Caco-2 (cell line): ENCODE data around the gene FAM174C. TPM values are rescaled to one million over a fixed set of nuclear protein-coding genes. Genes with fewer than 3 reads are reported as not detected.

Source experiments
- BruUV-seq: library from RNA; stranded (reverse); fragments of 400-500 nt; replicated peaks from 2 replicates; lab custom pipeline; 2021; lab: Mats Ljungman, UMichigan
- CTCF ChIA-PET: fragments of 300-600 bp; sonication (Branson Sonifier 250); formaldehyde crosslinking; loops from one replicate; lab custom pipeline; 2022; ENCODE audit warnings: antibody characterized with exemption; lab: Charles Lee
- POLR2A ChIA-PET: fragments of 300-600 bp; sonication (Branson Sonifier 250); formaldehyde crosslinking; loops from one replicate; lab custom pipeline; 2022; ENCODE audit warnings: antibody characterized with exemption; lab: Charles Lee
- DNase-seq, 2 experiments: peaks; one replicate each; pipeline versions ENCODE4 v3.0.0 to v3.0.0-alpha.2; 2020 to 2022
- H3K27me3 ChIP-seq: replicated peaks from 2 replicates; pipeline ENCODE4 v1.6.0; 2011; ENCODE audit warnings: low read length; ENCODE audit not compliant: control insufficient read depth, insufficient read depth
- H3K36me3 ChIP-seq: 2 replicates; pipeline ENCODE4 v1.5.1; 2011; ENCODE audit warnings: low read length; ENCODE audit not compliant: control insufficient read depth, insufficient read depth
- H3K4me1 ChIP-seq: fragments of 250-450 bp; sonication (Bioruptor Pico); 2 replicates; pipeline ENCODE4 v1.5.1; 2020; ENCODE audit warnings: mild to moderate bottlenecking
- H3K4me3 ChIP-seq: 2 replicates; pipeline ENCODE4 v1.5.1; 2011; ENCODE audit warnings: low read depth, mild to moderate bottlenecking, control low read depth, low read length
- H3K9me3 ChIP-seq: fragments of 250-450 bp; sonication (Bioruptor Pico); 2 replicates; pipeline ENCODE4 v1.5.1; 2020; ENCODE audit warnings: mild to moderate bottlenecking, moderate library complexity
- H3K27ac Mint-ChIP-seq: one replicate; pipeline ENCODE4 v1.8.0; 2022; ENCODE audit warnings: mixed read lengths; ENCODE audit not compliant: unreplicated experiment
- H3K27me3 Mint-ChIP-seq: one replicate; pipeline ENCODE4 v1.8.0; 2022; ENCODE audit warnings: mixed read lengths; ENCODE audit not compliant: insufficient read depth, unreplicated experiment
- H3K36me3 Mint-ChIP-seq: one replicate; pipeline ENCODE4 v1.8.0; 2022; ENCODE audit warnings: mild to moderate bottlenecking, mixed read lengths; ENCODE audit not compliant: insufficient read depth, unreplicated experiment
- H3K4me1 Mint-ChIP-seq: one replicate; pipeline ENCODE4 v1.8.0; 2022; ENCODE audit warnings: low read depth, mixed read lengths; ENCODE audit not compliant: unreplicated experiment
- H3K4me3 Mint-ChIP-seq: one replicate; pipeline ENCODE4 v1.8.0; 2022; ENCODE audit warnings: mild to moderate bottlenecking, moderate library complexity, mixed read lengths; ENCODE audit not compliant: unreplicated experiment
- H3K9me3 Mint-ChIP-seq: one replicate; pipeline ENCODE4 v1.8.0; 2022; ENCODE audit warnings: mixed read lengths; ENCODE audit not compliant: unreplicated experiment
- intact Hi-C: fragments of 100-400 bp; cut with micrococcal nuclease; formaldehyde crosslinking; loops from one replicate; pipeline ENCODE4 v1.10.0; 2022; ENCODE audit not compliant: unreplicated experiment
- total RNA-seq: library from RNA; stranded (reverse); gene quantifications from 2 replicates; pipeline ENCODE4 v1.2.3, GENCODE V29; 2022
- TF ChIP-seq, protein P1 (sequence below), 2 experiments: fragments of 200-600 bp in 1 of 2; IDR thresholded peaks; 1 replicate in 1 of 2; 2 replicates in 1 of 2; pipeline versions ENCODE4 v1.5.1 to v1.8.0; 2011 to 2022; ENCODE audit warnings: antibody characterized with exemption in 1 of 2, control low read depth in 1 of 2, inconsistent platforms in 1 of 2, low read depth in 1 of 2, low read length in 1 of 2, mild to moderate bottlenecking in 1 of 2, moderate library complexity in 1 of 2; ENCODE audit not compliant: insufficient read depth in 1 of 2, severe bottlenecking in 1 of 2, unreplicated experiment in 1 of 2

FAM174C gene
- total RNA-seq, 1 experiment from 2014 or later, result 51.0 TPM

- Mint-ChIP-seq H3K27ac (peak within 1 kb of the TSS; percentile 94), H3K4me3 (peak within 1 kb of the TSS; percentile 89), H3K9me3 (no peaks in the 10 kb centered on the region), H3K27me3 (no peaks in the 10 kb centered on the region), H3K36me3 (peaks cover 78% of the 10 kb centered on the region), H3K4me1 (peaks cover 29% of the 10 kb centered on the region)
- intact Hi-C loops, result loop anchor here (1.0 kb wide), 3 partner anchors 10 to 25 kb away; no protein-coding TSS in a partner anchor
- peak; percentile 99 for DNase-seq
- H3K4me3 ChIP-seq, result peak within 1 kb of the TSS; percentile 82
- H3K36me3 ChIP-seq, result 0 out of 2 replicates have a peak, but pooled peaks cover 2% of the 10 kb centered on the region
- TF ChIP-seq, protein P1, sequence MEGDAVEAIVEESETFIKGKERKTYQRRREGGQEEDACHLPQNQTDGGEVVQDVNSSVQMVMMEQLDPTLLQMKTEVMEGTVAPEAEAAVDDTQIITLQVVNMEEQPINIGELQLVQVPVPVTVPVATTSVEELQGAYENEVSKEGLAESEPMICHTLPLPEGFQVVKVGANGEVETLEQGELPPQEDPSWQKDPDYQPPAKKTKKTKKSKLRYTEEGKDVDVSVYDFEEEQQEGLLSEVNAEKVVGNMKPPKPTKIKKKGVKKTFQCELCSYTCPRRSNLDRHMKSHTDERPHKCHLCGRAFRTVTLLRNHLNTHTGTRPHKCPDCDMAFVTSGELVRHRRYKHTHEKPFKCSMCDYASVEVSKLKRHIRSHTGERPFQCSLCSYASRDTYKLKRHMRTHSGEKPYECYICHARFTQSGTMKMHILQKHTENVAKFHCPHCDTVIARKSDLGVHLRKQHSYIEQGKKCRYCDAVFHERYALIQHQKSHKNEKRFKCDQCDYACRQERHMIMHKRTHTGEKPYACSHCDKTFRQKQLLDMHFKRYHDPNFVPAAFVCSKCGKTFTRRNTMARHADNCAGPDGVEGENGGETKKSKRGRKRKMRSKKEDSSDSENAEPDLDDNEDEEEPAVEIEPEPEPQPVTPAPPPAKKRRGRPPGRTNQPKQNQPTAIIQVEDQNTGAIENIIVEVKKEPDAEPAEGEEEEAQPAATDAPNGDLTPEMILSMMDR (IDR thresholded peaks at IDR 0.05; ENCODE audit: insufficient read depth in 1 of 2, low read depth in 1 of 2, low read length in 1 of 2, severe bottlenecking in 1 of 2, unreplicated experiment in 1 of 2), result no peak
- CTCF ChIA-PET, result interaction anchor here (0.5 to 5.4 kb wide), 7 partner anchors 10 to 40 kb away, joined by 3 to 440 read pairs (median 3); partner anchors contain the start of gene ATP5F1D
- no peaks in the 10 kb centered on the region for H3K27me3 ChIP-seq
- POLR2A ChIA-PET, result interaction anchor here (0.5 to 1.6 kb wide), 40 partner anchors 9 to 523 kb away, joined by 3 to 110 read pairs (median 6); partner anchors contain the start of genes ABCA7, ATP5F1D, CNN2 and GPX4
- H3K9me3 ChIP-seq, result no peaks in the 10 kb centered on the region
- no TSS peak for BruUV-seq
- H3K4me1 ChIP-seq, result peaks cover 39% of the 10 kb centered on the region
These were observed 6.3 kb upstream of the FAM174C start, which contains the start of gene CIRBP for GRCh38 chr19:1269065-1269477. Gene CIRBP, plus strand, starts transcription at chr19:1269332. Its CDS starts 1,602 bp downstream, at chr19:1270934.

DNA sequence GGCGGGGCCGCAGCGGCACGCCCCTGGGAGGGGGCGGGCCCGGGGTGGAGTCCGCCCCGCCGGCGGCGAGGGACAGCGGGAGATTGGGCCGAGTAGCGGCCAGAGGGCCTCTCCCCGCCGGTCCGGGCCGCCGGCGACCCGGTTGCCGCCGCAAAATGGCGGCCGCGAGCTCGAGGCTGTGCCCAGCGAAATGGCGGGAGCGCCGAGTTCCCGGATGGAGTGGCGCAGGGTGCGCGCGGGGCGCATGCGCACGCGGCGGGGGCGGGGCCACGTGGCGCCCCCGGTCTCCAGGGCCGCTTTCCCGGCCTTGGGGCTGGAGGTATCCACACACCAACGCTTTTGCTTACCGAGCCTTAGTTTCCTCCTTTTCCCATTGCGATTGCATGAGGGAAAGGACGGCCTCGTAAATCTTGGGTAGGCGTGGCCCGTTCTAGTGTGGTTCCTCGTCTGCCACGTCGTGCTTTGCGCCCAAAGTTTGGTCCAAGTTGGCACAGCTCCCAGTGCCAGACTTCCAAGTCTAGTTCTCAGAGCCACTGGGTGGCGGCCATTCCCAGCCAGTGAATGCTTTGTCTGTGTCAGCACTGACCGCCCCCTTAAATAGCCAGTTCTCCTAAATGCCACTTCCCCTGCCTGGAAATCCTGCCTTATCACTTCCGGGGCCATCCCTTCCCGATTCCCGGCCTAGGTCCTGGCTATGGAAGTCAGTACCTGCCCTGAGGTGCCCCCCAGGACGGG lies 5.7 kb upstream of the FAM174C start:
- Mint-ChIP-seq H3K9me3 (no peaks in the 10 kb centered on the region), H3K4me3 (peak overlapping the region; percentile 89), H3K36me3 (peaks cover 79% of the 10 kb centered on the region), H3K27me3 (no peaks in the 10 kb centered on the region), H3K4me1 (peaks cover 25% of the 10 kb centered on the region), H3K27ac (peak overlapping the region; percentile 94)
- peak overlapping the region; percentile 82 for H3K4me3 ChIP-seq
- TF ChIP-seq, protein P1 (IDR thresholded peaks at IDR 0.05; ENCODE audit: insufficient read depth in 1 of 2, low read depth in 1 of 2, low read length in 1 of 2, severe bottlenecking in 1 of 2, unreplicated experiment in 1 of 2), result no peak
- BruUV-seq, result TSS peak; percentile 52
- intact Hi-C loops, result loop anchor here (1.0 kb wide), 3 partner anchors 10 to 25 kb away; no protein-coding TSS in a partner anchor
- H3K36me3 ChIP-seq, result peaks cover 2% of the 10 kb centered on the region; the same call in 1 of the 2 replicates
- POLR2A ChIA-PET, result interaction anchor here (0.6 to 1.6 kb wide), 26 partner anchors 8 to 714 kb away, joined by 3 to 110 read pairs (median 8); partner anchors contain the start of genes ABCA7, ATP5F1D, CNN2 and GPX4
- peaks cover 39% of the 10 kb centered on the region for H3K4me1 ChIP-seq
- DNase-seq, result peak; percentile 83 to 89
- H3K9me3 ChIP-seq, result no peaks in the 10 kb centered on the region
- no peaks in the 10 kb centered on the region for H3K27me3 ChIP-seq
- CTCF ChIA-PET, result interaction anchor here (1.0 to 5.4 kb wide), 4 partner anchors 10 to 29 kb away, joined by 3 to 440 read pairs (median 4); partner anchors contain the start of gene ATP5F1D

DNA sequence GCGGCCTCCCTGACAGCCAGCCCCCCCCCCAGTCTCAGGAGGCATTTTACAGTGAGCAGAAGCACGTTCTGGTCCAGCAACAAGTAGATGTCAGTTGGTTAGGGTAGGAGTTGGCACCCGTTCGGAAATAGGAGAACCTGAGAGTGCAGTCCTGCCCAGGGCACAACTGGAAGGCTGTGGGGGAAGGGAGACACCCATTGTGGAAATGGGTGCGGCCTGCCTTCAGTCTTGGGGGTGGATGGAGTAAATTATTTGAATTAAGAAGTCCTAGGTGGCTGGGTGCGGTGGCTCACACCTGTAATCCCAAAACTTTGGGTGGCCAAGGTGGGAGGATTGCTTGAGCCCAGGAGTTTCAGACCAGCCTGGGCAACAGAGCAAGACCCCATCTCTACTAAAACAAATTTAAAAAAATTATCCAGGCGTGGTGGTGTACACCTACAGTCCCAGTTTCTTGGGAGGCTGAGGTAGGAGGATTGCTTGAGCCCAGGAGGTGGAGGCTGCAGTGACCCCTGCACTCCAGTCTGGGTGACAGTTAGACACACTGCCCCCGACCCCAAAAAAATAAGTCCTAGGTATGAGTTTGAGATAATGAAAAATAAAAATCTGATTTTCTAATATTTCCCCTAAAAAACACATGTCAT lies 5.0 kb upstream of the FAM174C start:
- peaks cover 22% of the 10 kb centered on the region for H3K4me1 Mint-ChIP-seq
- CTCF ChIA-PET, result no interaction called here
- POLR2A ChIA-PET, result no interaction called here

More for the DNA sequence above, 5.0 kb upstream of the FAM174C start:
- intact Hi-C loops, result no loop called here
- Histone ChIP-seq H3K4me3 (peak overlapping the region; percentile 82), H3K27me3 (no peaks in the 10 kb centered on the region), H3K4me1 (peaks cover 36% of the 10 kb centered on the region), H3K9me3 (no peaks in the 10 kb centered on the region), H3K36me3 (peaks cover 2% of the 10 kb centered on the region; the same call in 1 of the 2 replicates)
- no peaks in the 10 kb centered on the region for H3K27me3 Mint-ChIP-seq
- peak overlapping the region; percentile 89 for H3K4me3 Mint-ChIP-seq
- H3K9me3 Mint-ChIP-seq, result no peaks in the 10 kb centered on the region
- H3K36me3 Mint-ChIP-seq, result peaks cover 80% of the 10 kb centered on the region
- TF ChIP-seq, protein P1 (IDR thresholded peaks at IDR 0.05; ENCODE audit: insufficient read depth in 1 of 2, low read depth in 1 of 2, low read length in 1 of 2, severe bottlenecking in 1 of 2, unreplicated experiment in 1 of 2), result no peak
- no peak for DNase-seq
- H3K27ac Mint-ChIP-seq, result peak overlapping the region; percentile 94
- no TSS peak for BruUV-seq
